HCT116 (cell line): ENCODE measurements around the gene NBL1. TPM values are rescaled to one million over a fixed set of nuclear protein-coding genes. Genes with fewer than 3 reads are reported as not detected.

ENCODE experiments used
- ATAC-seq: fragments of 200-7000 bp; cut with Tn5 transposase; 2 replicates; pipeline ENCODE4 v1.9.1; 2020; ENCODE audit warnings: mild to moderate bottlenecking, moderate library complexity
- BruUV-seq: library from RNA; stranded (reverse); fragments of 400-500 nt; replicated peaks from 2 replicates; lab custom pipeline; 2021; lab: Mats Ljungman, UMichigan
- CTCF ChIA-PET: fragments of 300-600 bp; sonication (Branson Sonifier 250); formaldehyde crosslinking; loops from one replicate; lab custom pipeline; 2021; ENCODE audit warnings: antibody characterized with exemption; lab: Charles Lee
- POLR2A ChIA-PET: fragments of 300-600, 350-600 bp; sonication (Branson Sonifier 250); formaldehyde crosslinking; loops from one replicate; lab custom pipeline; 2021; ENCODE audit warnings: antibody characterized with exemption; lab: Charles Lee
- RAD21 ChIA-PET, 2 experiments: fragments of 300-600 bp; sonication (Branson Sonifier 250); formaldehyde crosslinking; loops; one replicate each; lab custom pipeline; 2023; ENCODE audit warnings: low total read pairs in 2 of 2; ENCODE audit not compliant: uncharacterized antibody in 2 of 2, unreplicated experiment in 2 of 2, low non-redundant PET in 1 of 2; lab: Charles Lee
- DNase-seq: peaks from one replicate; pipeline ENCODE4 v3.0.0-alpha.2; 2010; ENCODE audit warnings: low read depth, low spot score
- H2AFZ ChIP-seq: fragments of 200-600 bp; shearing (Covaris generic), sonication (generic); 2 replicates; pipeline ENCODE4 v1.6.1; 2017; ENCODE audit warnings: low read depth, mixed run types, mixed read lengths, antibody characterized with exemption, low read length; ENCODE audit not compliant: poor library complexity, severe bottlenecking
- H3K27ac ChIP-seq: 2 replicates; pipeline ENCODE4 v1.5.1; 2012; ENCODE audit warnings: low read depth, low read length
- H3K27me3 ChIP-seq: fragments of 200-600 bp; sonication (generic); 2 replicates; pipeline ENCODE4 v1.6.1; 2016; ENCODE audit warnings: mixed run types, low read length, mixed read lengths; ENCODE audit not compliant: insufficient read depth
- H3K36me3 ChIP-seq, 2 experiments: fragments of 200-500 bp in 1 of 2; fragments of 200-600 bp in 1 of 2; sonication (Bioruptor generic) in 1 of 2; sonication (generic) in 1 of 2; 2 replicates each; pipeline versions ENCODE4 v1.5.1 to v1.6.1; 2014 to 2016; ENCODE audit warnings: low read length in 2 of 2, inconsistent platforms in 1 of 2, mixed read lengths in 1 of 2, mixed run types in 1 of 2; ENCODE audit not compliant: insufficient read depth in 2 of 2, control insufficient read depth in 1 of 2
- H3K4me1 ChIP-seq, 2 experiments: fragments of 200-600 bp in 1 of 2; sonication (generic) in 1 of 2; 2 replicates each; pipeline versions ENCODE4 v1.5.1 to v1.6.1; 2012 to 2017; ENCODE audit warnings: low read length in 2 of 2, inconsistent platforms in 1 of 2, mild to moderate bottlenecking in 1 of 2, mixed read lengths in 1 of 2, mixed run types in 1 of 2, moderate library complexity in 1 of 2; ENCODE audit not compliant: insufficient read depth in 2 of 2, control insufficient read depth in 1 of 2
- H3K4me2 ChIP-seq: fragments of 200-600 bp; sonication (generic); 2 replicates; pipeline ENCODE4 v1.6.1; 2017; ENCODE audit warnings: mixed run types, low read length, mixed read lengths
- H3K4me3 ChIP-seq, 2 experiments: fragments of 200-600 bp in 1 of 2; sonication (generic) in 1 of 2; replicated peaks in 1 of 2; 2 replicates each; pipeline ENCODE4 v1.5.1; 2011 to 2016; ENCODE audit warnings: low read length in 2 of 2, control low read depth in 1 of 2, low read depth in 1 of 2, mild to moderate bottlenecking in 1 of 2, mixed read lengths in 1 of 2, mixed run types in 1 of 2
- H3K79me2 ChIP-seq: fragments of 200-600 bp; sonication (generic); 2 replicates; pipeline ENCODE4 v1.6.1; 2017; ENCODE audit warnings: mild to moderate bottlenecking, mixed run types, low read length, moderate library complexity, mixed read lengths; ENCODE audit not compliant: insufficient read depth
- H3K9ac ChIP-seq: fragments of 200-600 bp; sonication (generic); 2 replicates; pipeline ENCODE4 v1.6.1; 2016; ENCODE audit warnings: low read length, mixed read lengths
- H3K9me2 ChIP-seq: fragments of 200-600 bp; sonication (generic), shearing (Covaris generic); 2 replicates; pipeline ENCODE4 v1.6.1; 2017; ENCODE audit warnings: mixed run types, mild to moderate bottlenecking, moderate library complexity; ENCODE audit not compliant: insufficient read depth
- H3K9me3 ChIP-seq, 2 experiments: fragments of 200-500 bp in 1 of 2; fragments of 200-600 bp in 1 of 2; sonication (Bioruptor generic) in 1 of 2; sonication (generic) in 1 of 2; 2 replicates each; pipeline ENCODE4 v1.6.1; 2014 to 2017; ENCODE audit warnings: low read length in 2 of 2, mixed read lengths in 2 of 2, inconsistent platforms in 1 of 2, low read depth in 1 of 2, mild to moderate bottlenecking in 1 of 2, mixed run types in 1 of 2, moderate library complexity in 1 of 2; ENCODE audit not compliant: control insufficient read depth in 1 of 2, insufficient read depth in 1 of 2
- H4K20me1 ChIP-seq: fragments of 200-600 bp; sonication (generic), shearing (Covaris generic); 2 replicates; pipeline ENCODE4 v1.6.1; 2017; ENCODE audit warnings: mixed run types, mild to moderate bottlenecking, moderate library complexity; ENCODE audit not compliant: insufficient read depth
- EGR1 ChIP-seq: IDR thresholded peaks from 2 replicates; pipeline ENCODE4 v1.6.1; 2012; ENCODE audit warnings: low read depth
- FOSL1 ChIP-seq: IDR thresholded peaks from 2 replicates; pipeline ENCODE4 v1.6.1; 2012; ENCODE audit warnings: low read depth
- JUND ChIP-seq: IDR thresholded peaks from 2 replicates; pipeline ENCODE4 v1.6.1; 2012
- POLR2A ChIP-seq: IDR thresholded peaks from 2 replicates; pipeline ENCODE4 v1.7.0; 2011; ENCODE audit warnings: borderline replicate concordance; ENCODE audit not compliant: insufficient read depth, insufficient read length; ENCODE audit errors: extremely low read depth
- POLR2AphosphoS5 ChIP-seq: IDR thresholded peaks from 2 replicates; pipeline ENCODE4 v1.6.1; 2011; ENCODE audit warnings: mild to moderate bottlenecking, low read depth, low read length, moderate library complexity
- RAD21 ChIP-seq: IDR thresholded peaks from 2 replicates; pipeline ENCODE4 v1.6.1; 2012; ENCODE audit warnings: low read depth, mild to moderate bottlenecking
- SP1 ChIP-seq: IDR thresholded peaks from 2 replicates; pipeline ENCODE4 v1.6.1; 2012; ENCODE audit warnings: low read depth
- SRF ChIP-seq: IDR thresholded peaks from 2 replicates; pipeline ENCODE4 v1.6.1; 2012; ENCODE audit warnings: low read depth
- TCF7L2 ChIP-seq: IDR thresholded peaks from 2 replicates; pipeline ENCODE4 v1.7.0; 2011; ENCODE audit warnings: borderline replicate concordance, inconsistent platforms; ENCODE audit not compliant: insufficient read depth, insufficient read length; ENCODE audit errors: extremely low read depth
- YY1 ChIP-seq: IDR thresholded peaks from 2 replicates; pipeline ENCODE4 v1.6.1; 2011; ENCODE audit warnings: low read length, low read depth, moderate library complexity, mild to moderate bottlenecking; ENCODE audit not compliant: insufficient replicate concordance; ENCODE audit errors: extremely low read depth
- ZFX ChIP-seq: fragments of 450-650 bp; IDR thresholded peaks from 2 replicates; pipeline ENCODE4 v1.6.1; 2017
- ZNF274 ChIP-seq: fragments of 200-500 bp; sonication (Bioruptor generic); IDR thresholded peaks from 2 replicates; pipeline ENCODE4 v1.6.1; 2014; ENCODE audit warnings: mild to moderate bottlenecking, low read depth, low read length, inconsistent platforms
- intact Hi-C: fragments of 100-400 bp; cut with micrococcal nuclease; formaldehyde crosslinking; loops from 2 replicates; pipeline ENCODE4 v1.10.0; 2022
- total RNA-seq: library from RNA; stranded (reverse); gene quantifications from one replicate; pipeline ENCODE4 v1.2.1, GENCODE V29; 2021; ENCODE audit not compliant: unreplicated experiment
- TF ChIP-seq, protein P1 (sequence below): IDR thresholded peaks from 2 replicates; pipeline ENCODE4 v1.6.1; 2012
- TF ChIP-seq, protein P2 (sequence below): IDR thresholded peaks from 2 replicates; pipeline ENCODE4 v1.6.1; 2012
- TF ChIP-seq, protein P3 (sequence below): IDR thresholded peaks from 2 replicates; pipeline ENCODE4 v1.6.1; 2012; ENCODE audit warnings: low read depth

NBL1 gene
- total RNA-seq, 1 experiment from 2014 or later = 75.4 TPM

DNA sequence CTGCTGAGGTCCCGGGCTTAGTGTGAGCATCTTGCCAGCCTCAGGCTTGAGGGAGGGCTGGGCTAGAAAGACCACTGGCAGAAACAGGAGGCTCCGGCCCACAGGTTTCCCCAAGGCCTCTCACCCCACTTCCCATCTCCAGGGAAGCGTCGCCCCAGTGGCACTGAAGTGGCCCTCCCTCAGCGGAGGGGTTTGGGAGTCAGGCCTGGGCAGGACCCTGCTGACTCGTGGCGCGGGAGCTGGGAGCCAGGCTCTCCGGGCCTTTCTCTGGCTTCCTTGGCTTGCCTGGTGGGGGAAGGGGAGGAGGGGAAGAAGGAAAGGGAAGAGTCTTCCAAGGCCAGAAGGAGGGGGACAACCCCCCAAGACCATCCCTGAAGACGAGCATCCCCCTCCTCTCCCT is 13.4 kb downstream of the NBL1 start:
- ATAC-seq (no peak), DNase-seq (no peak)
- Histone ChIP-seq H3K9ac (no peak overlapping the region), H3K4me2 (no peak overlapping the region), H3K9me3 (no peaks in the 10 kb centered on the region), H3K79me2 (peaks cover 18% of the 10 kb centered on the region), H3K4me3 (no peak overlapping the region), H3K36me3 (no peaks in the 10 kb centered on the region), H3K27me3 (no peaks in the 10 kb centered on the region), H4K20me1 (no peaks in the 10 kb centered on the region), H3K9me2 (no peaks in the 10 kb centered on the region), H3K4me1 (peaks cover 4 to 24% of the 10 kb centered on the region in 2 experiments; a peak in 3 of 4 replicates), H3K27ac (no peak overlapping the region), H2AFZ (no peak overlapping the region)
- TF ChIP-seq, protein P1, sequence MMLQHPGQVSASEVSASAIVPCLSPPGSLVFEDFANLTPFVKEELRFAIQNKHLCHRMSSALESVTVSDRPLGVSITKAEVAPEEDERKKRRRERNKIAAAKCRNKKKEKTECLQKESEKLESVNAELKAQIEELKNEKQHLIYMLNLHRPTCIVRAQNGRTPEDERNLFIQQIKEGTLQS = no peak
- TF ChIP-seq ZFX (no peak), SP1 (no peak), YY1 (no peak), SRF (no peak), POLR2A (no peak), POLR2AphosphoS5 (no peak), TCF7L2 (no peak), JUND (no peak), ZNF274 (no peak), FOSL1 (no peak), RAD21 (no peak), EGR1 (no peak)
- TF ChIP-seq, protein P2, sequence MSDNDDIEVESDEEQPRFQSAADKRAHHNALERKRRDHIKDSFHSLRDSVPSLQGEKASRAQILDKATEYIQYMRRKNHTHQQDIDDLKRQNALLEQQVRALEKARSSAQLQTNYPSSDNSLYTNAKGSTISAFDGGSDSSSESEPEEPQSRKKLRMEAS = no peak
- TF ChIP-seq, protein P3, sequence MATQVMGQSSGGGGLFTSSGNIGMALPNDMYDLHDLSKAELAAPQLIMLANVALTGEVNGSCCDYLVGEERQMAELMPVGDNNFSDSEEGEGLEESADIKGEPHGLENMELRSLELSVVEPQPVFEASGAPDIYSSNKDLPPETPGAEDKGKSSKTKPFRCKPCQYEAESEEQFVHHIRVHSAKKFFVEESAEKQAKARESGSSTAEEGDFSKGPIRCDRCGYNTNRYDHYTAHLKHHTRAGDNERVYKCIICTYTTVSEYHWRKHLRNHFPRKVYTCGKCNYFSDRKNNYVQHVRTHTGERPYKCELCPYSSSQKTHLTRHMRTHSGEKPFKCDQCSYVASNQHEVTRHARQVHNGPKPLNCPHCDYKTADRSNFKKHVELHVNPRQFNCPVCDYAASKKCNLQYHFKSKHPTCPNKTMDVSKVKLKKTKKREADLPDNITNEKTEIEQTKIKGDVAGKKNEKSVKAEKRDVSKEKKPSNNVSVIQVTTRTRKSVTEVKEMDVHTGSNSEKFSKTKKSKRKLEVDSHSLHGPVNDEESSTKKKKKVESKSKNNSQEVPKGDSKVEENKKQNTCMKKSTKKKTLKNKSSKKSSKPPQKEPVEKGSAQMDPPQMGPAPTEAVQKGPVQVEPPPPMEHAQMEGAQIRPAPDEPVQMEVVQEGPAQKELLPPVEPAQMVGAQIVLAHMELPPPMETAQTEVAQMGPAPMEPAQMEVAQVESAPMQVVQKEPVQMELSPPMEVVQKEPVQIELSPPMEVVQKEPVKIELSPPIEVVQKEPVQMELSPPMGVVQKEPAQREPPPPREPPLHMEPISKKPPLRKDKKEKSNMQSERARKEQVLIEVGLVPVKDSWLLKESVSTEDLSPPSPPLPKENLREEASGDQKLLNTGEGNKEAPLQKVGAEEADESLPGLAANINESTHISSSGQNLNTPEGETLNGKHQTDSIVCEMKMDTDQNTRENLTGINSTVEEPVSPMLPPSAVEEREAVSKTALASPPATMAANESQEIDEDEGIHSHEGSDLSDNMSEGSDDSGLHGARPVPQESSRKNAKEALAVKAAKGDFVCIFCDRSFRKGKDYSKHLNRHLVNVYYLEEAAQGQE = no peak
- ChIA-PET POLR2A (no interaction called here), CTCF (no interaction called here), RAD21 (no interaction called here)
- intact Hi-C loops = loop anchor here (10.0 kb wide), 1 partner anchor 753 kb away; the partner anchor contains the start of gene ALDH4A1
- TSS peak; percentile 74 for BruUV-seq
